GM19468 (cell line): Measurements from ENCODE around the gene KRT35.
"Not testable (repeated sequence)": the region's sequence is repeated elsewhere in the genome, so short reads cannot be mapped to it uniquely, and the experiment has no call there.

Experiments used
- ATAC-seq: cut with Tn5 transposase; IDR thresholded peaks from one replicate; pipeline ENCODE4 v1.9.1; 2021; ENCODE audit warnings: mild to moderate bottlenecking, moderate library complexity, moderate number of reproducible peaks; ENCODE audit not compliant: unreplicated experiment; ENCODE audit errors: extremely low read depth

The KRT35 gene

GRCh38 chr17:41463746-41464145, 17.2 kb downstream of the KRT35 start:
- no peak for ATAC-seq

- ATAC-seq, result no peak
These were observed 18.2 kb downstream of the KRT35 start for GRCh38 chr17:41462705-41463104.

GRCh38 chr17:41457676-41458075, 23.3 kb downstream of the KRT35 start:
- no peak for ATAC-seq

- no peak for ATAC-seq
These were observed 24.7 kb downstream of the KRT35 start for GRCh38 chr17:41456204-41456603.

GRCh38 chr17:41455236-41455635, 25.7 kb downstream of the KRT35 start:
- no peak for ATAC-seq

GRCh38 chr17:41453066-41453465, 27.9 kb downstream of the KRT35 start:
- ATAC-seq, result no peak

GRCh38 chr17:41452281-41452680, 28.7 kb downstream of the KRT35 start:
- no peak for ATAC-seq

GRCh38 chr17:41451154-41451728, 29.7 kb downstream of the KRT35 start:
- ATAC-seq, result no peak

- ATAC-seq, result no peak
These were observed 31.9 kb downstream of the KRT35 start for GRCh38 chr17:41449008-41449407.

GRCh38 chr17:41448506-41448905, 32.4 kb downstream of the KRT35 start:
- ATAC-seq, result no peak

GRCh38 chr17:41446806-41447205, 34.1 kb downstream of the KRT35 start:
- ATAC-seq, result no peak

GRCh38 chr17:41444640-41445039, 36.3 kb downstream of the KRT35 start:
- ATAC-seq, result no peak

- no peak for ATAC-seq
These were observed 36.8 kb downstream of the KRT35 start for GRCh38 chr17:41444186-41444585.

- no peak for ATAC-seq
These were observed 38.2 kb downstream of the KRT35 start for GRCh38 chr17:41442739-41443138.

GRCh38 chr17:41440531-41441033, 40.4 kb downstream of the KRT35 start, which contains the start of gene KRT38:
TSS of gene KRT38 (minus strand) at chr17:41440983. CDS start at chr17:41440921, 62 bp downstream.
- ATAC-seq, result no peak

- ATAC-seq, result no peak
These were observed 41.6 kb downstream of the KRT35 start for GRCh38 chr17:41439375-41439774.

- ATAC-seq, result no peak
These were observed 43.2 kb downstream of the KRT35 start for GRCh38 chr17:41437769-41438168.

- ATAC-seq, result no peak
These were observed 43.7 kb downstream of the KRT35 start for GRCh38 chr17:41437254-41437653.

GRCh38 chr17:41434415-41434814, 46.5 kb downstream of the KRT35 start:
- no peak for ATAC-seq

- no peak for ATAC-seq
These were observed 46.9 kb downstream of the KRT35 start for GRCh38 chr17:41434005-41434404.

- ATAC-seq, result no peak
These were observed 47.4 kb downstream of the KRT35 start for GRCh38 chr17:41433586-41433985.

GRCh38 chr17:41430376-41430775, 50.6 kb downstream of the KRT35 start:
- not testable (repeated sequence) for ATAC-seq
